HG03045 (cell line): Measurements from ENCODE around the gene IPPK.

Experiments
- ATAC-seq: cut with Tn5 transposase; IDR thresholded peaks from one replicate; pipeline ENCODE4 v1.9.1; 2021; ENCODE audit warnings: mild to moderate bottlenecking, moderate library complexity; ENCODE audit not compliant: unreplicated experiment

Gene IPPK

GRCh38 chr9:92615790-92616189, 54.1 kb downstream of the IPPK start:
- ATAC-seq = no peak

GRCh38 chr9:92614763-92615461, 55.0 kb downstream of the IPPK start:
- no peak for ATAC-seq

GRCh38 chr9:92614123-92614510, 55.8 kb downstream of the IPPK start:
- no peak for ATAC-seq

GRCh38 chr9:92613268-92614122, 56.4 kb downstream of the IPPK start:
- no peak for ATAC-seq

GRCh38 chr9:92612816-92613215, 57.1 kb downstream of the IPPK start:
- ATAC-seq = no peak

GRCh38 chr9:92612292-92612691, 57.6 kb downstream of the IPPK start:
- ATAC-seq = no peak

GRCh38 chr9:92611621-92612285, 58.2 kb downstream of the IPPK start:
- no peak for ATAC-seq

- ATAC-seq = no peak
Observed at GRCh38 chr9:92610470-92611420, 59.2 kb downstream of the IPPK start.

- ATAC-seq = no peak
Observed at GRCh38 chr9:92608909-92609445, 61.0 kb downstream of the IPPK start.

GRCh38 chr9:92608241-92608908, 61.6 kb downstream of the IPPK start:
- no peak for ATAC-seq

GRCh38 chr9:92607773-92608172, 62.2 kb downstream of the IPPK start:
- ATAC-seq = no peak

GRCh38 chr9:92607088-92607487, 62.8 kb downstream of the IPPK start:
- ATAC-seq = no peak

GRCh38 chr9:92605224-92605623, 64.7 kb downstream of the IPPK start:
- ATAC-seq = no peak

- ATAC-seq = no peak
Observed at GRCh38 chr9:92603990-92604389, 65.9 kb downstream of the IPPK start.

GRCh38 chr9:92603100-92603499, 66.8 kb downstream of the IPPK start:
- ATAC-seq = no peak

- ATAC-seq = no peak
Observed at GRCh38 chr9:92602413-92602812, 67.5 kb downstream of the IPPK start.

- no peak for ATAC-seq
Observed at GRCh38 chr9:92601451-92601850, 68.5 kb downstream of the IPPK start.

- ATAC-seq = no peak
Observed at GRCh38 chr9:92600462-92601261, 69.3 kb downstream of the IPPK start.

- ATAC-seq = no peak
Observed at GRCh38 chr9:92599938-92600461, 69.9 kb downstream of the IPPK start.
